GM19455 (cell line): Measurements from ENCODE around the gene ETFA.

Source experiments
- ATAC-seq: cut with Tn5 transposase; IDR thresholded peaks from one replicate; pipeline ENCODE4 v1.9.1; 2021; ENCODE audit not compliant: unreplicated experiment

Gene ETFA

GRCh38 chr15:76340803-76341365, 29.6 kb upstream of the ETFA start:
- no peak for ATAC-seq

DNA sequence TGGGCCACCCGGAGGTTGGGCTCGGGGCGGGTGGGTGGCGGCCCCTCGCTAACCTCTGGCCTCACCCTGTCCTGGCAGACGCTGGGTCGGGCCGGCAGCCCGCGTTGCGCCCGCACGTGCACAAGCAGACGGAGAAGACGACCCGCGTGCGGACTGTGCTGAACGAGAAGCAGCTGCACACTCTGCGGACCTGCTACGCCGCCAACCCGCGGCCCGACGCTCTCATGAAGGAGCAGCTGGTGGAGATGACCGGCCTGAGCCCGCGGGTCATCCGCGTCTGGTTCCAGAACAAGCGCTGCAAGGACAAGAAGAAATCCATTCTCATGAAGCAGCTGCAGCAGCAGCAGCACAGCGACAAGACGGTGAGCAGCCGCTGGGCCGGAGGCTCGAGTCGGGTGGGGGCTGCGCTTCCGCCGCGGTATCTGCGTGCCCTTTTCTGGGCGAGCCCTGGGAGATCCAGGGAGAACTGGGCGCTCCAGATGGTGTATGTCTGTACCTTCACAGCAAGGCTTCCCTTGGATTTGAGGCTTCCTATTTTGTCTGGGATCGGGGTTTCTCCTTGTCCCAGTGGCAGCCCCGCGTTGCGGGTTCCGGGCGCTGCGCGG, 29.0 kb upstream of the ETFA start:
- ATAC-seq: no peak

- no peak for ATAC-seq
These were observed 28.3 kb upstream of the ETFA start for GRCh38 chr15:76339305-76340197.

- no peak for ATAC-seq
These were observed 27.4 kb upstream of the ETFA start for GRCh38 chr15:76338486-76339304.

- ATAC-seq: no peak
These were observed 26.6 kb upstream of the ETFA start for GRCh38 chr15:76337696-76338485.

- ATAC-seq: no peak
These were observed 25.9 kb upstream of the ETFA start for GRCh38 chr15:76337059-76337695.

DNA sequence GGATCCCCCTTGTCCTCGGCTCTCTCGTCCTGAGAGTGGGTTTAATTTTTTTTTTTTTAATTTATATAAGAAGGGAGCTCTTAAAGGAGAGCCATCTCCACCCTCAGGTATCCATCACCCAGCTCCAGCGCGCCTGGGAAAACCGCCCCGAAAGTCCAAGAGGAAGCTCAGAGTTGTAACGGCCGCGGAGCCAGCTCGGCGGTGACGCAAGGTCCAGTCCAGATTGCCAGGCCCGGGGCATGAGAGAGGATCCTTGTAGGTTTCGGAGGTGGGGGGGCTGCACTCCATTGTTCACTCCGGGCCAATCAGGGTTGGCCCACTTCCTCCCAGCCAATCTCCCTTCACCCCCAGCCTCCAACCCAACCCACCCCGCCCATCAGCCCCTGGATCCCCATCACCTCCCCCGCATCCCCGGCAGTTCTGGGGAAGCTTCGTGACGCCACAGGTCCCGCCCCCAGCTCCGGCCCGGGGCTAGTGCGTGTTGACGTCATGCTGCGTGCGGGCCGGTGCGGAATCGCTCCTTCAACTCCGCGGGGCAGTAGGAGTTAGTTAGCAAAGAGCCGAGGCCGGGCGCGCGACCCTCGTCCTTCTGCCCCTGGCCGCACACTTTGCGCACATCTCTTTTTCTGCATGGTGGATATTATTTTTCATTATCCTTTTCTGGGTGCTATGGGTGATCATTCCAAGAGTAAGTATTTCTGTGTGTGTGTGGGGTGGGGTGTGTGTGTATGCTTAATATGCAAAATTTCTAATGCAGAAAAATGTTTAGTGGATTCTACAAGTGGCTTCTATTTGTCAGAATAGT, 25.2 kb upstream of the ETFA start, which contains the start of gene ISL2:
TSS of gene ISL2 (plus strand) at position 520 of the 805 bp plus-strand sequence. CDS start at position 631, 111 bp downstream.
- peak; percentile 55 for ATAC-seq

GRCh38 chr15:76335307-76336253, 24.3 kb upstream of the ETFA start:
- ATAC-seq: peak; percentile 7

DNA sequence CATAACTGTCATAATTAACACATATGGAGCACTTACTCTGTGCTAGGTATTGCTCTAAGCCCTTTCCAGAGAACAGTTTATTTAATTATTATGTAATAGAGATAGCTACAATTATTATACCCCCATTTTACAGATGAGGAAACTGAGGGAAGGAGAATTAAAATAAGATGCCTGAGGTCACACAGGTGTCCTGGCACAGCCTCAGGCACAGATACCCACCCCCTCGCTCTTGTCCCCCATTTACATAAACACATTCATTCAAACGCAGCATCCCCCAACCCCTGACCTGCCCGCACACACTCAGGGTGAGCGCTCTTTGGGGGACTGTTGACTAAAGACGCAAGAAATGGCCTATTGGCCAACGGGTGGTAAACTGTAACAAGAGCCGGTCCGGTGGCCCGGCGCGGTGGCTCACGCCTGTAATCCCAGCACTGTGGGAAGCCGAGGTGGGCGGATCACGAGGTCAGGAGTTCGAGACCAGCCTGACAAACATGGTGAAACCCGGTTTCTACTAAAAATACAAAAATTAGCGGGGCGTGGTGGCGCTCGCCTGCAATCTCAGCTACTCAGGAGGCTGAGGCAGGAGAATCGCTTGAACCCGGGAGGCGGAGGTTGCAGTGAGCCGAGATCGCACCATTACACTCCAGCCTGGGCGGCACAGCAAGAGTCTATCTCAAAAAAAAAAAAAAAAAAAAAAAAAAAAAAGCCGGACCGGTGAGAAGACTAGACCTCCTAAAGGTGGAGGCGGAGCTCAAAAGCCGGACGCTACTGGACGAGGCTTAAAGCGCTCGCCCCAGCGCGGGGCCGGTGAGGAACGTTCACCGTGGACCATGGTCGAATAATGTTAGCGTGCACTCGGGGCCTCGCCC, 23.4 kb upstream of the ETFA start:
- ATAC-seq: no peak

DNA sequence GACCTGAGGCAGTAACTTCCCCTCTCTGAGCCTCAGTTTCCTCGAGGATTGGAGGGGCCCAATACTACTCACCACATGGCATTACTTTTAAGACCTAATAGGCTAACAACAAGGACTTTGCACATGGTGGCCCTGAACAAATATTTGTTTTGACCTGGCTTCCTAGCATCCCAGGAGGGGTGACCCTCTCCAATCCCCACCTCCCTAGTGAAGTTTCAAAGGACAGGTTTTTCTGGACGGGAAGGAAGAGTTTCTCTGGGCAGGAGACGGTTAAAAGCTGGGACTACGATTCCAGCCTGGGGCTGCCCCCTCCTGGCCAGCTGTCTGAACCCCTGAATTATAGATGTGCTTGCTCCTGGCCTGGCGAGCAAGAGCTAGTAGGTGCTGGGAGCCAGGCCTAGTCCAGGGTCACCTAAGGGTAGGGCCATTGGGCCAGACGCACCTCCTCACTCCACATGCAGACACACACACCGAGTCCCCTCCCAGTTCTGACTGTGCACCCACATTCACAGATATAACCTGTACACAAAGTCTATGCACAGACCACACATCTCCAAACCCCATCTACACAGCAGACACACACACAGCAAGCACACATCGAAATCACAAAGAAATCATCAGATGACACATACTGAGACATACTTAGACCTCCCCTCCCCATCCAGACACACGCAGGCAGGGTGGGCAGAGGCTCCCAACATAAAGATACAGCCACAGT, 22.6 kb upstream of the ETFA start:
- ATAC-seq: no peak

DNA sequence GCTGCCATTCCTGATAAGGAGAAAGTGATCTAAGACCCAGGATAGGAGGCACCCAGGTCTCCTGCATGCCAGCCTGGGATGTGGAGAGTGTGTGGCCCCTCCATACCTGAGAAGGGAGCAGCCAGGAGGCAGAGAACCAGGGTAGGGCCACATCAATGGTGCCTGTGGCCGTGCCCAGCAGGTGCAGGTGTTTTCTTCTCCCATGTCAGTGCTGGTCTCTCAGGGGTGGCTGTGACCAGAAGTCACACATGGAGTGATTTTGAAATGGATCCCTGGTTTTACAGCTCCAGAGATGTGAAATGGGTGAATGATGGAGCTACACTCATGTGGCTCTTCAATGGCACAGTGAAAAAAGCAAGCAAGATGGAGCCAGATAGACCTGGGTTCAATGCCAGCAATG, 22.0 kb upstream of the ETFA start:
- no peak for ATAC-seq

DNA sequence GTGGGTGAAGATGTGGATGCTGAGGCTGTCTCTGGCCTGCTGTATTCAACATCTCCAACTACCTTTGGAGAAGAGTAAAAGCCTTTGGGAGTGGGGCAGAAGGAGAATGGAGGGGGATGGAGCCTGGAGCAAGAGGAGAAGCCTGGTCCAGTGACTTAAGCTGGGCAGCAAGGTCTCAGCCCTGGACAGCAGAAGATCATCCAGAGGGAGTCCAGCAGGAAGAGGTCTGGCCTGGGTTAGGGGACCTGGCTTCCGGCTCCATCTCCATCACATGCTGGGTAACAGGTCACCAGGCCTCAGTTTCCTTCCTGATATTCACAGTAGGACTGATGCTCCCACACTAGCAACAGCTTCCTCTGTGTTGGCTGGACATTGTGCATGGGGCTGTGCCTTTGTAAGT, 21.5 kb upstream of the ETFA start:
- no peak for ATAC-seq

- no peak for ATAC-seq
These were observed 18.9 kb upstream of the ETFA start for GRCh38 chr15:76330080-76330680.

- no peak for ATAC-seq
These were observed 17.7 kb upstream of the ETFA start for GRCh38 chr15:76328958-76329357.

DNA sequence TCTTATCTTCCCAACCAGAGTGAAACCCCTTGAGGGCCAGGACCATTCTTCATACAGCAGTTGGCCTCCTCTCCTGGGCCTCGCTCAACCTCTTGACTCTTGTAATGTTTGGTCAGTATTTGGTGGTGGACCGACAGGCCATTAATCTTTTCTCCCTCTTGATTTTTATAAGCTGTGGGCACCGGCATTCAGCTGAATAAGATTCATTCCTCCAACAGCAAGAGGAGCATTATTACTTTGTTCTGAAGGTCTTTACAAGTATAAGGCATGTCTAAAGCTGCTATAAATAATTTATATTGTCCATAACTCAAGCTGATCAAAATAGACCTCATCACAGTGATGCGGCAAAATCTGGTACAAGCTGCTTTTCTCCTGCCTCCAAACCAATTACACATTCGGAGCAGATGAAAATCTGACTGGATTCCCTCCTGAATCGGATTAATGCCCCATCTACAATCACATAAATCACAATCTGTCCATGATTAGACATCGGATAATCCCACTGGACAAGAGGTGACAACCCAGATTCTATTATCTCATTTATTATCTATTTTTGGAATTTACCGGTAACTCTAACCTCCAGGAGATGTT, 16.9 kb upstream of the ETFA start:
- no peak for ATAC-seq
